ENCODE measurements around the gene BLM. TPM values are rescaled to one million over a fixed set of nuclear protein-coding genes. Genes with fewer than 3 reads are reported as not detected.

The BLM gene
- total and polyA plus RNA-seq, 12 donors: 3.5 to 35.0 (median 7.9) TPM

DNA sequence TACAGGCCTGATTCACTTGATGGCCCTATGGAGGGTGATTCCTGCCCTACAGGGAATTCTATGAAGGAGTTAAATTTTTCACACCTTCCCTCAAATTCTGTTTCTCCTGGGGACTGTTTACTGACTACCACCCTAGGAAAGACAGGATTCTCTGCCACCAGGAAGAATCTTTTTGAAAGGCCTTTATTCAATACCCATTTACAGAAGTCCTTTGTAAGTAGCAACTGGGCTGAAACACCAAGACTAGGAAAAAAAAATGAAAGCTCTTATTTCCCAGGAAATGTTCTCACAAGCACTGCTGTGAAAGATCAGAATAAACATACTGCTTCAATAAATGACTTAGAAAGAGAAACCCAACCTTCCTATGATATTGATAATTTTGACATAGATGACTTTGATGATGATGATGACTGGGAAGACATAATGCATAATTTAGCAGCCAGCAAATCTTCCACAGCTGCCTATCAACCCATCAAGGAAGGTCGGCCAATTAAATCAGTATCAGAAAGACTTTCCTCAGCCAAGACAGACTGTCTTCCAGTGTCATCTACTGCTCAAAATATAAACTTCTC is 43.6 kb downstream of the BLM start:
- ATAC-seq: no peak
- WGBS, 2 donors: 75 to 97% methylated on average over 1 of the region's 1 CpG

DNA sequence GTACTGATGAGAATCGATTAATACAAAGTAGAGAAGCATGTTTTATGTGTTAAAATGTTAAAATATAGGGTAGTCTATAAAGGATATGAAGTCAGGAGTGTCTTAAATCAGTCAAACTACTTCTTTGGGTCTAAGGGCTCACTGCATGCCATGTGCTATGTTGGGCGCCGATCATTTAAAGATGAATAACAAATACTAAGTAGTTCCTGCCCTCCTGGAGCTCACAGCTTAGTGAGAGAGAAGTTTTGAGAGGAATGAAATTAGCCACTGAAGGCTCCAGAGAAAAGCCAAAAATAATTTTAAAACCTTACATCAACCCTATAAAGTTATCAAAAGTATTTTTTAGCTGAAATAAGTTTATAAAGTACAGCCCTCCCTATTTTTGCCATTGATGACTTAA is 44.5 kb downstream of the BLM start:
- Histone ChIP-seq H3K4me1 (peaks cover 0 to 59% (median 25%) of the 10 kb centered on the region in 9 donors), H3K4me3 (peak overlapping the region in 2 of 10 donors; percentile 9 to 13), H3K27ac (peak overlapping the region; percentile 68 to 83 (median 72)), H3K9me3 (no peaks in the 10 kb centered on the region), H3K27me3 (no peaks in the 10 kb centered on the region), H3K36me3 (no peaks in the 10 kb centered on the region)
- peak in 4 of 8 donors; percentile 36 to 60 (median 42) for ATAC-seq
- no peak for DNase-seq
- WGBS, 2 donors: 81 to 85% methylated on average over 3 of the region's 3 CpGs
- intact Hi-C loops (cut with DNase I): loop anchor here in 1 of 10 donors (10.0 kb wide), 1 partner anchor 103 kb away; the partner anchor contains the start of gene FURIN
- TF ChIP-seq, protein P1, sequence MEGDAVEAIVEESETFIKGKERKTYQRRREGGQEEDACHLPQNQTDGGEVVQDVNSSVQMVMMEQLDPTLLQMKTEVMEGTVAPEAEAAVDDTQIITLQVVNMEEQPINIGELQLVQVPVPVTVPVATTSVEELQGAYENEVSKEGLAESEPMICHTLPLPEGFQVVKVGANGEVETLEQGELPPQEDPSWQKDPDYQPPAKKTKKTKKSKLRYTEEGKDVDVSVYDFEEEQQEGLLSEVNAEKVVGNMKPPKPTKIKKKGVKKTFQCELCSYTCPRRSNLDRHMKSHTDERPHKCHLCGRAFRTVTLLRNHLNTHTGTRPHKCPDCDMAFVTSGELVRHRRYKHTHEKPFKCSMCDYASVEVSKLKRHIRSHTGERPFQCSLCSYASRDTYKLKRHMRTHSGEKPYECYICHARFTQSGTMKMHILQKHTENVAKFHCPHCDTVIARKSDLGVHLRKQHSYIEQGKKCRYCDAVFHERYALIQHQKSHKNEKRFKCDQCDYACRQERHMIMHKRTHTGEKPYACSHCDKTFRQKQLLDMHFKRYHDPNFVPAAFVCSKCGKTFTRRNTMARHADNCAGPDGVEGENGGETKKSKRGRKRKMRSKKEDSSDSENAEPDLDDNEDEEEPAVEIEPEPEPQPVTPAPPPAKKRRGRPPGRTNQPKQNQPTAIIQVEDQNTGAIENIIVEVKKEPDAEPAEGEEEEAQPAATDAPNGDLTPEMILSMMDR (IDR thresholded peaks at IDR 0.05): no peak

More for the DNA sequence above, 43.6 kb downstream of the BLM start:
- Histone ChIP-seq H3K4me1 (peaks cover 0 to 55% (median 25%) of the 10 kb centered on the region in 9 donors), H3K36me3 (no peaks in the 10 kb centered on the region), H3K27ac (peak overlapping the region in 7 of 10 donors; percentile 70 to 83 (median 73)), H3K9me3 (no peaks in the 10 kb centered on the region), H3K27me3 (no peaks in the 10 kb centered on the region), H3K4me3 (no peak overlapping the region)
- DNase-seq: no peak
- TF ChIP-seq, protein P1 (IDR thresholded peaks at IDR 0.05): no peak
- intact Hi-C loops (cut with DNase I): loop anchor here in 1 of 10 donors (10.0 kb wide), 1 partner anchor 104 kb away; the partner anchor contains the start of gene FURIN

DNA sequence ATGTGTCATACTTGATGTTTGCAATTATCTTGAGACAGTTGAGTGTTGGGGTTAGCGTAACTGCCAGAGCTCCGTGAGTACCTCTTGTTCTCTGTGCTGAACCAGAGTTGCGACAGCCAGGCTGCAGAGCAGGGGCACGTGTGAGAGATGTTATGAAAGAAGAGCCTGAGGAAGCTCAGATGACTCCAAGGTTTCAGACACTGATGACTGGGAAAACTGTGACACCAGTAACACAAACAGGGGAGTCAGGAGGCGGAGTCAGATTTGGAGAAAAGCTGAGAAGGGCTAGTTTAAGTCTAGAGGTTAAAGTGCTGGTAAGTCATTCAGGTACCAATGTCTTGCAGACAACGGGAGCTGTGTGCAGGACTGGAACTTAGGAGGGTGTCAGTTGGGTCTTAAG is 45.0 kb downstream of the BLM start:
- H3K27me3 ChIP-seq: no peaks in the 10 kb centered on the region
- H3K36me3 ChIP-seq: no peaks in the 10 kb centered on the region
- WGBS, 2 donors: 56 to 60% methylated on average over 6 of the region's 6 CpGs
- H3K27ac ChIP-seq: peak overlapping the region; percentile 68 to 83 (median 72)
- H3K9me3 ChIP-seq: no peaks in the 10 kb centered on the region
- intact Hi-C loops (cut with DNase I): loop anchor here in 1 of 10 donors (10.0 kb wide), 1 partner anchor 103 kb away; the partner anchor contains the start of gene FURIN
- H3K4me3 ChIP-seq: peak overlapping the region in 4 of 10 donors; percentile 3 to 22 (median 11)
- peaks cover 0 to 55% (median 25%) of the 10 kb centered on the region in 9 donors for H3K4me1 ChIP-seq
- TF ChIP-seq, protein P1 (IDR thresholded peaks at IDR 0.05): no peak
- peak; percentile 72 to 99 (median 93) for ATAC-seq
- peak; percentile 43 to 57 for DNase-seq

DNA sequence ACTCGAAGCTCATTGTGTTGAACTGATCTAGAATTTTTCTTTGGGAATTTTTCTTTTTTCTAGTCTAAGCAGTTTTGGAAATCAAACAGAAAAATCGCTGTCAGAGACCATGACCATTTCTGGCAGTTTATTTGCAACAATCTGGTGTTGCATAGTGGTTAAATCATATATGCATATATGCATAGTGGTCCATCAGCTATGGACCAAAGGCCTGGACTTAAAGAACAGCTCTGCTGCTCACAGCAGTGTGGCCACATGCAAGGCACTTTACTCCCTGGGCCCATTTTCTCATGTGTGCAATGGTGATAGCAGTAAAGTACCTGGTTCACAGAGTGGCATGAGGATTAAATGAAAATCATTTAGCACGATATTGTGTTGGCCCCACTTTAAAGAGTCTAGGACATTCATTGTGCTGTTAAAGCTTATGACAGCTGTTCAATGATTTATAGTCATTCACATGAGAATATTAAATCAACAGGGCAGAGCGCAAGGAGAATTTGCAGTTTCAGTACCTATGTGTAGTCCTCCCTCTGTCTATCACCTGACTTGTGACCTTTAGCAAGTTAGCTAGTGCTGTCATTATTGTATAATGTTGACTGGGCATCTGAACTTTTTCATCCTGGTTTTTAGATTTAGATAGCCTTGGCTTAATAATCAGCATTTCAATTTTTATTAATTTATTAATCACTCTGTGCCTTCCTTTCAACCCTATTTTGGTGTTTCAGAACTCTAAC is 46.4 kb downstream of the BLM start:
- no peak for ATAC-seq
- peak overlapping the region in 9 of 10 donors; percentile 60 to 81 (median 70) for H3K27ac ChIP-seq
- H3K4me1 ChIP-seq: peaks cover 0 to 49% (median 24%) of the 10 kb centered on the region in 9 donors
- H3K36me3 ChIP-seq: no peaks in the 10 kb centered on the region
- H3K4me3 ChIP-seq: no peak overlapping the region
- no peaks in the 10 kb centered on the region for H3K27me3 ChIP-seq
- DNase-seq: no peak
- TF ChIP-seq, protein P1 (IDR thresholded peaks at IDR 0.05): no peak
- no peaks in the 10 kb centered on the region for H3K9me3 ChIP-seq
- intact Hi-C loops (cut with DNase I): loop anchor here in 1 of 10 donors (10.0 kb wide), 1 partner anchor 101 kb away; the partner anchor contains the start of gene FURIN
- 79 to 86% methylated on average over 4 of the region's 4 CpGs for WGBS, 2 donors

All from heart right ventricle (tissue), 16 donors.